Measurements from ENCODE around the gene SCYGR6. TPM values are rescaled to one million over a fixed set of nuclear protein-coding genes. Genes with fewer than 3 reads are reported as not detected.

SCYGR6 gene
- polyA plus RNA-seq, 1 experiment = not detected

DNA sequence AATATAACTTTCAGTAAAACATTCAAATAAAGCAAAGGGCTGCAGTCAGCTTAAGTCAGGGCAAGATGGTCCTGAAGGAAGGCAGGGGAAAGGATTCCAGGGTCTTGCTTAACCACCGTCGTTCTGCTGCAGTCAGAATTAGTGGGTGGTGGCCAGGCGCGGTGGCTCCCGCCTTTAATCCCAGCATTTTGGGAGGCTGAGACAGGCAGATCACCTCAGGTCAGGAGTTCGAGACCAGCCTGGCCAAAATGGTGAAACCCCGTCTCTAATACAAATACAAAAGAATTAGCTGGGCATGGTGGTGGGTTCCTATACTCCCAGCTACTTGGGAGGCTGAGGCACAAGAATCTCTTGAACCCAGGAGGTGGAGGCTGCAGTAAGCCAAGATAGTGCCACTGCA, 13.6 kb downstream of the SCYGR6 start:
- no peak for TF ChIP-seq CTCF (IDR thresholded peaks at IDR 0.05; ENCODE audit: insufficient read depth, low read depth, low read length)
- CTCF ChIA-PET = no interaction called here

DNA sequence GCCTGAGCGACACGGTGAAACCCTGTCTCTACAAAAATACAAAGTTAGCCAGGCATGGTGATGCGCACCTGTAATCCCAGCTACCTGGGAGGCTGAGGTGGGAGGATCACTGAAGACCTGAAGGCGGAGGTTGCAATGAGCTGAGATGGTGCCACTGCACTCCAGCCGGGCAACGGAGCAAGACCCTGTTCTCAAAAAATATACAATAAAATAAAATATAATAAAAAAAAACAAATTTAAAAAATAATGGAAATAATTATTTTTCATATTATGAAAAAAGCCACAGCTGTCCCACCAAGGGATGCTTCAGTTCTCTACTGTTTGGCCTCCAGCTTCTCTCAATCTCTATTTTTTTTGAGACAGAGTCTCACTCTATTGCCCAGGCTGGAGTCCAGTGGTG, 17.2 kb downstream of the SCYGR6 start:
- H3K36me3 ChIP-seq (ENCODE audit: control insufficient read depth, insufficient read depth, low read length) = no peaks in the 10 kb centered on the region
- no peak overlapping the region for H3K4me3 ChIP-seq (ENCODE audit: low read depth, low read length)
- CTCF ChIA-PET = no interaction called here
- TF ChIP-seq CTCF (IDR thresholded peaks at IDR 0.05; ENCODE audit: insufficient read depth, low read depth, low read length) = no peak
- no peak for DNase-seq (ENCODE audit: low read depth)
- POLR2A ChIA-PET = no interaction called here
- H3K27me3 ChIP-seq (ENCODE audit: control insufficient read depth, insufficient read depth, low read length) = no peaks in the 10 kb centered on the region

More for the DNA sequence above, 13.6 kb downstream of the SCYGR6 start:
- POLR2A ChIA-PET = no interaction called here
- Histone ChIP-seq H3K4me3 (ENCODE audit: low read depth, low read length) (no peak overlapping the region), H3K36me3 (ENCODE audit: control insufficient read depth, insufficient read depth, low read length) (no peaks in the 10 kb centered on the region), H3K27me3 (ENCODE audit: control insufficient read depth, insufficient read depth, low read length) (no peaks in the 10 kb centered on the region)
- no peak for DNase-seq (ENCODE audit: low read depth)

- ChIA-PET POLR2A (no interaction called here), CTCF (no interaction called here)
- no peak for TF ChIP-seq CTCF (IDR thresholded peaks at IDR 0.05; ENCODE audit: insufficient read depth, low read depth, low read length)
- H3K4me3 ChIP-seq (ENCODE audit: low read depth, low read length) = no peak overlapping the region
- no peaks in the 10 kb centered on the region for H3K27me3 ChIP-seq (ENCODE audit: control insufficient read depth, insufficient read depth, low read length)
- no peak for DNase-seq (ENCODE audit: low read depth)
- H3K36me3 ChIP-seq (ENCODE audit: control insufficient read depth, insufficient read depth, low read length) = no peaks in the 10 kb centered on the region
These were observed 17.7 kb downstream of the SCYGR6 start for GRCh38 chr2:227706859-227707258.

- no peak overlapping the region for H3K4me3 ChIP-seq (ENCODE audit: low read depth, low read length)
- no peak for TF ChIP-seq CTCF (IDR thresholded peaks at IDR 0.05; ENCODE audit: insufficient read depth, low read depth, low read length)
- ChIA-PET POLR2A (no interaction called here), CTCF (no interaction called here)
- H3K36me3 ChIP-seq (ENCODE audit: control insufficient read depth, insufficient read depth, low read length) = no peaks in the 10 kb centered on the region
- no peaks in the 10 kb centered on the region for H3K27me3 ChIP-seq (ENCODE audit: control insufficient read depth, insufficient read depth, low read length)
- no peak for DNase-seq (ENCODE audit: low read depth)
These were observed 20.6 kb downstream of the SCYGR6 start for GRCh38 chr2:227703961-227704360.

DNA sequence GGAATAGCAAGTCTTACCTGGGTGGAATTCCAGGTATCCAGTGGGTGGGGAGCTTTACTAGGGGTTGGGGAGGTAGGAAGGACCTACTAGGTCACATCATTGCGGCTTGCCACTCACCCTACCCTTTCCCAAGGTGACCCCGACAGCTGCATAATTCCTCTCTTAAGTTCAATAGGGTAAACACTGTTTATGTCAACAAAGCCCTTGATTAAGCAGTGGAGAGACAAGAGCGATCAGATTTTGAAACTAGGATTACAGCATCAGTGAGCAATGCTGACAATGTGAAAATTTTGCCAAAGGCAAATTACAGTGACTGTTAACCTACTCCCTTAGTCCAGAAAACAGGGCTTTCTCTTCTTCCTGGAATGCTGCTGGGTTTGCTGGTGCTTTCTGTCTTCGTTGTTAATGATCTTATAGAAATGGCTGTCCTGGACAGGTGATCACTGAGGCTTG, 21.3 kb downstream of the SCYGR6 start:
- no peak for DNase-seq (ENCODE audit: low read depth)
- Histone ChIP-seq H3K4me3 (ENCODE audit: low read depth, low read length) (no peak overlapping the region), H3K36me3 (ENCODE audit: control insufficient read depth, insufficient read depth, low read length) (no peaks in the 10 kb centered on the region), H3K27me3 (ENCODE audit: control insufficient read depth, insufficient read depth, low read length) (no peaks in the 10 kb centered on the region)
- POLR2A ChIA-PET = no interaction called here
- no peak for TF ChIP-seq CTCF (IDR thresholded peaks at IDR 0.05; ENCODE audit: insufficient read depth, low read depth, low read length)
- CTCF ChIA-PET = interaction anchor here (1.0 to 1.1 kb wide), 2 partner anchors 13 to 21 kb away, joined by 3 read pairs; no protein-coding TSS in a partner anchor
